K562 (cell line): ENCODE data around the gene OPCML. TPM values are rescaled to one million over a fixed set of nuclear protein-coding genes. Genes with fewer than 3 reads are reported as not detected.

Experiments used
- ATAC-seq: fragments of 200-7000 bp; cut with Tn5 transposase; 3 replicates; pipeline ENCODE4 v1.9.1; 2020; ENCODE audit warnings: moderate library complexity
- BruUV-seq: library from RNA; stranded (reverse); fragments of 400-500 nt; replicated peaks from 2 replicates; lab custom pipeline; 2021; lab: Mats Ljungman, UMichigan
- CTCF ChIA-PET: fragments of 300-600 bp; formaldehyde crosslinking; extraction: SDS; loops from one replicate; lab custom pipeline; 2021; ENCODE audit warnings: low intra/inter-chr PET ratio; lab: Yijun Ruan, JAX
- POLR2A ChIA-PET: fragments of 300-600, 350-650 bp; sonication (Branson Sonifier 250); formaldehyde crosslinking; extraction: SDS; loops from one replicate; lab custom pipeline; 2021; ENCODE audit warnings: antibody characterized with exemption, inconsistent platforms; lab: Yijun Ruan, JAX
- DNase-seq, 4 experiments: peaks; one replicate each; pipeline versions ENCODE4 v3.0.0 to v3.0.0-alpha.2; 2011 to 2018; ENCODE audit warnings: low spot score in 3 of 4, mixed read lengths in 3 of 4; ENCODE audit errors: extremely low read depth in 1 of 4
- FAIRE-seq: peaks from 2 replicates; lab custom pipeline; 2011; peaks lifted over from hg19 to GRCh38; lab: Jason Lieb, UNC
- H2AFZ ChIP-seq: 2 replicates; pipeline ENCODE4 v1.6.0; 2011; ENCODE audit warnings: low read depth, low read length, control low read depth, inconsistent platforms
- H3K27ac ChIP-seq: fragments of 200-600 bp; 3 replicates; pipeline ENCODE4 v1.8.0; 2011; ENCODE audit warnings: low read depth, mild to moderate bottlenecking, control low read depth, inconsistent platforms, low read length, moderate library complexity, mixed read lengths; ENCODE audit errors: extremely low read depth
- H3K27me3 ChIP-seq, 2 experiments: fragments of 300-600 bp in 1 of 2; 2 replicates in 1 of 2; 3 replicates in 1 of 2; pipeline versions ENCODE4 v1.6.0 to v1.8.0; 2011; ENCODE audit warnings: inconsistent platforms in 2 of 2, low read length in 2 of 2, mild to moderate bottlenecking in 1 of 2, mixed read lengths in 1 of 2, moderate library complexity in 1 of 2; ENCODE audit not compliant: control insufficient read depth in 2 of 2, insufficient read depth in 2 of 2
- H3K36me3 ChIP-seq: fragments of 300-600 bp; 3 replicates; pipeline ENCODE4 v1.8.0; 2011; ENCODE audit warnings: mild to moderate bottlenecking, low read length, inconsistent platforms; ENCODE audit not compliant: control insufficient read depth, insufficient read depth
- H3K4me1 ChIP-seq, 2 experiments: fragments of 200-600 bp in 1 of 2; replicated peaks in 1 of 2; 2 replicates in 1 of 2; 3 replicates in 1 of 2; pipeline versions ENCODE4 v1.5.1 to v1.8.0; 2011; ENCODE audit warnings: inconsistent platforms in 2 of 2, low read length in 2 of 2, mild to moderate bottlenecking in 1 of 2, mixed read lengths in 1 of 2, moderate library complexity in 1 of 2; ENCODE audit not compliant: control insufficient read depth in 2 of 2, insufficient read depth in 2 of 2
- H3K4me2 ChIP-seq: 2 replicates; pipeline ENCODE4 v1.6.1; 2011; ENCODE audit warnings: low read length, control low read depth, inconsistent platforms, mixed read lengths; ENCODE audit not compliant: insufficient read depth
- H3K4me3 ChIP-seq: fragments of 200-600 bp; sonication (generic), shearing (Covaris generic); 2 replicates; pipeline ENCODE4 v1.5.1; 2016; ENCODE audit warnings: control low read depth, inconsistent platforms
- H3K79me2 ChIP-seq: fragments of 200-600 bp; 3 replicates; pipeline ENCODE4 v1.8.0; 2011; ENCODE audit warnings: low read length, inconsistent platforms; ENCODE audit not compliant: control insufficient read depth, insufficient read depth
- H3K9ac ChIP-seq, 2 experiments: 2 replicates each; pipeline versions ENCODE4 v1.6.0 to v1.6.1; 2011; ENCODE audit warnings: low read depth in 2 of 2, low read length in 2 of 2, control low read depth in 1 of 2, inconsistent platforms in 1 of 2, mild to moderate bottlenecking in 1 of 2, mixed read lengths in 1 of 2; ENCODE audit not compliant: insufficient read depth in 1 of 2
- H3K9me1 ChIP-seq: one replicate; pipeline ENCODE4 v1.6.0; 2011; ENCODE audit warnings: inconsistent platforms, mild to moderate bottlenecking, low read length, moderate library complexity; ENCODE audit not compliant: control insufficient read depth, insufficient read depth
- H3K9me3 ChIP-seq: replicated peaks from 2 replicates; pipeline ENCODE4 v1.5.1; 2011; ENCODE audit warnings: low read depth, low read length, inconsistent platforms; ENCODE audit not compliant: control insufficient read depth, insufficient read depth
- H4K20me1 ChIP-seq: replicated peaks from 2 replicates; pipeline ENCODE4 v1.6.1; 2011; ENCODE audit warnings: low read length, inconsistent platforms, mixed read lengths; ENCODE audit not compliant: control insufficient read depth, insufficient read depth
- CCAR2 ChIP-seq: fragments of 200-400 bp; formaldehyde crosslinking; IDR thresholded peaks from 2 replicates; pipeline ENCODE4 v1.6.1; 2017; ENCODE audit warnings: mild to moderate bottlenecking, low read depth, low read length
- CREB5 ChIP-seq: fragments of 250-450 bp; sonication (Bioruptor Pico); IDR thresholded peaks from 2 replicates; pipeline ENCODE4 v1.5.0; 2020; ENCODE audit warnings: mild to moderate bottlenecking
- FOXO4 ChIP-seq: fragments of 450-650 bp; formaldehyde crosslinking; IDR thresholded peaks from 2 replicates; pipeline ENCODE4 v1.4.0; 2020; ENCODE audit warnings: mild to moderate bottlenecking, moderate library complexity
- PCBP2 ChIP-seq: fragments of 200-400 bp; formaldehyde crosslinking; IDR thresholded peaks from 2 replicates; pipeline ENCODE4 v1.6.1; 2018; ENCODE audit warnings: low read length, low read depth, mild to moderate bottlenecking, moderate library complexity; ENCODE audit not compliant: poor library complexity, severe bottlenecking
- ZC3H4 ChIP-seq: sonication (generic); formaldehyde crosslinking; IDR thresholded peaks from 2 replicates; pipeline ENCODE4 v1.9.0; 2021; ENCODE audit warnings: missing genetic modification reagents, borderline replicate concordance
- ZNF197 ChIP-seq: fragments of 200-800 bp; sonication (Bioruptor generic); IDR thresholded peaks from 2 replicates; pipeline ENCODE4 v1.6.1; 2016; ENCODE audit warnings: low read depth, missing genetic modification characterization, missing compliant biosample characterization
- ZNF398 ChIP-seq: fragments of 250-450 bp; sonication (Bioruptor Pico); IDR thresholded peaks from 2 replicates; pipeline ENCODE4 v1.8.0; 2021; ENCODE audit warnings: moderate library complexity, mild to moderate bottlenecking, inconsistent platforms
- ZNF778 ChIP-seq: fragments of 450-650 bp; formaldehyde crosslinking; IDR thresholded peaks from 2 replicates; pipeline ENCODE4 v1.4.0; 2020; ENCODE audit warnings: mild to moderate bottlenecking, moderate library complexity
- WGBS: fragments of 100-300 bp; shearing (Covaris generic); methylation state at CpG from one replicate; pipeline ENCODE4 v1.1.6; 2016; ENCODE audit warnings: low coverage, mixed read lengths; ENCODE audit not compliant: insufficient coverage; ENCODE audit errors: missing lambda C conversion rate; 5-methylcytosine and 5-hydroxymethylcytosine counted together
- in situ Hi-C: fragments of 300-500 bp; cut with MboI; formaldehyde crosslinking; loops from 4 replicates; pipeline ENCODE4 v1.15.0; 2018; ENCODE audit warnings: inconsistent platforms, mixed read lengths
- intact Hi-C: fragments of 100-400 bp; cut with micrococcal nuclease; formaldehyde crosslinking; loops from 2 replicates; pipeline ENCODE4 v1.14.2; 2022
- polyA plus RNA-seq, 8 experiments: library from polyadenylated mRNA; depleted of rRNA in 4 of 8; stranded (reverse) in 5 of 8; unstranded in 3 of 8; fragments of >200 nt; fragmentation: Nextera tagmentation in 2 of 8; fragmentation: Illumina TruSeq in 1 of 8; extraction: Ambion mirVana in 2 of 8; extraction: Trizol in 1 of 8; gene quantifications; 2 replicates each; pipeline versions ENCODE4 v1.2.1 to v1.2.3, GENCODE V29; 2011 to 2014; ENCODE audit warnings: inconsistent platforms in 1 of 8, missing spikeins in 1 of 8
- total RNA-seq, 7 experiments: library from RNA; depleted of rRNA in 6 of 7; stranded (reverse); fragments of >200 nt in 6 of 7; fragmentation: Illumina TruSeq in 2 of 7; extraction: Trizol in 2 of 7; gene quantifications; 2 replicates each; pipeline versions ENCODE4 v1.2.1 to v1.2.3, GENCODE V29; 2011 to 2021; ENCODE audit warnings: low replicate concordance in 1 of 7

Gene OPCML
- total and polyA plus RNA-seq, 9 of the 15 experiments (the other 6 are each of a cell fraction or from before 2014, with no cell fraction given): not detected

- no peak for TF ChIP-seq PCBP2
- no peak for TF ChIP-seq FOXO4 (CRISPR knock-in tag)
- TF ChIP-seq ZNF778 (CRISPR knock-in tag): no peak
- TF ChIP-seq, all 486 proteins: peak for 0
Observed at GRCh38 chr11:133238495-133238894, 293.8 kb downstream of the OPCML start (continued).

GRCh38 chr11:133238027-133238426 lies 294.3 kb downstream of the OPCML start:
- no peak overlapping the region for H3K4me3 ChIP-seq
- intact Hi-C loops (no loop called here), in situ Hi-C loops (no loop called here)
- no peaks in the 10 kb centered on the region for H3K36me3 ChIP-seq
- no peaks in the 10 kb centered on the region for H3K27me3 ChIP-seq
- H3K9me3 ChIP-seq: no peaks in the 10 kb centered on the region
- H3K9ac ChIP-seq: no peak overlapping the region
- BruUV-seq: no TSS peak
- POLR2A ChIA-PET: no interaction called here
- ATAC-seq (no peak), DNase-seq (no peak), FAIRE-seq (no peak)
- no peak overlapping the region for H3K27ac ChIP-seq
- no peaks in the 10 kb centered on the region for H3K9me1 ChIP-seq
- CTCF ChIA-PET: no interaction called here
- H3K4me2 ChIP-seq: no peak overlapping the region
- no peaks in the 10 kb centered on the region for H4K20me1 ChIP-seq
- no peaks in the 10 kb centered on the region for H3K4me1 ChIP-seq
- H2AFZ ChIP-seq: no peak overlapping the region
- WGBS: 0% methylated on average over 2 of the region's 2 CpGs
- H3K79me2 ChIP-seq: no peaks in the 10 kb centered on the region
- no peak for TF ChIP-seq CCAR2
- TF ChIP-seq ZNF398 (CRISPR knock-in tag): no peak
- TF ChIP-seq ZNF197: no peak
- TF ChIP-seq CREB5: no peak
- TF ChIP-seq ZC3H4 (CRISPR knock-in tag): no peak
